Neural crest cell (in vitro differentiated cells): Measurements from ENCODE around the gene CXCR6. TPM values are rescaled to one million over a fixed set of nuclear protein-coding genes. Genes with fewer than 3 reads are reported as not detected.

Experiments
- DNase-seq: peaks from one replicate; pipeline ENCODE4 v3.0.0; 2021; ENCODE audit warnings: low read depth, mixed read lengths, low spot score
- H3K27ac Mint-ChIP-seq: one replicate; pipeline ENCODE4 v1.8.0; 2021; ENCODE audit warnings: mild to moderate bottlenecking, mixed read lengths; ENCODE audit not compliant: unreplicated experiment
- H3K27me3 Mint-ChIP-seq: 2 replicates; pipeline ENCODE4 v1.8.0; 2021; ENCODE audit warnings: low read depth, mild to moderate bottlenecking, mixed read lengths
- H3K36me3 Mint-ChIP-seq: 2 replicates; pipeline ENCODE4 v1.8.0; 2021; ENCODE audit warnings: low read depth, mild to moderate bottlenecking, mixed read lengths
- H3K4me1 Mint-ChIP-seq: 2 replicates; pipeline ENCODE4 v1.8.0; 2021; ENCODE audit warnings: mixed read lengths
- H3K4me3 Mint-ChIP-seq: one replicate; pipeline ENCODE4 v1.8.0; 2021; ENCODE audit warnings: mild to moderate bottlenecking, mixed read lengths
- H3K9me3 Mint-ChIP-seq: 2 replicates; pipeline ENCODE4 v1.8.0; 2021; ENCODE audit warnings: mixed read lengths
- total RNA-seq: library from RNA; stranded (reverse); gene quantifications from 2 replicates; pipeline ENCODE4 v1.2.1, GENCODE V29; 2021
- TF ChIP-seq, protein P1 (sequence below): fragments of 200-600 bp; sonication (generic); conservative IDR thresholded peaks from 2 replicates; pipeline ENCODE4 v1.5.0; 2021; ENCODE audit warnings: antibody characterized with exemption, mild to moderate bottlenecking

CXCR6 gene
- total RNA-seq, 1 donor from 2014 or later, result not detected

DNA sequence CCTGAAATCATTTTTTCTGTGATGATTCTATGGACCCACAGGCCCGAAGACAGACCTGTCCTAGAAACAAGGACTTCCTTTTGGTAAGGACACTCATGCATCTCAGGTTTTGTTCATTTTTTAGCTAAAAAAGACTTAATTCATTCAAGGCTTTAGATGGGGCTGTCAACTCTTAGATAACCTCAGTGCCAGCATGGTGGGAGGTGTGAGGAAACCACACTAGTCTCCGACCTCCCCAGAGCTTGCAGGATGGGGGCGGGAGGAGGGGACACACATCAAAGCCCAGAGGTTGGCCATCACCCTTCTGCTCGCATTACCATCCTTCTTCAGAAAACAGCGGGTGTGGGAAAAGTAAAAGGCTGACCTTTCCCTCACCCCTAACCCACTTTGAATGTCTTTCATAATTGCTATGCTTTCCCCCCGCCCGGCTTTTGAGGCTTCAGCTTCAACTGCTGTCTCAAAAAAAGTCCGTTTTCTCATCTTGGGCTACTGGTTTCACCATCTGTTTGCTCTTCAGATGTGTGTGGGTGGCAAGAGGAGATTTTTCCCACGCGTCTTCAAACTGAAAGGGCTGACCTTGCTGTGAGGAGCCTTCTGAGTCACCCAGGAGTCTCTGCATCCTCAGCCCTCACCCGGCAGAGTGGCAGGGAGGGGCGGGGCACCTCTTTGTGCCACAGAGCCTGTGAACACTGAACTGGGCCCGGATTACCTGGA, 27.6 kb upstream of the CXCR6 start:
- Mint-ChIP-seq H3K36me3 (peaks cover 8% of the 10 kb centered on the region), H3K4me3 (no peak overlapping the region), H3K27me3 (no peaks in the 10 kb centered on the region), H3K4me1 (peaks cover 13% of the 10 kb centered on the region), H3K9me3 (no peaks in the 10 kb centered on the region), H3K27ac (peak overlapping the region; percentile 28)
- no peak for DNase-seq
- TF ChIP-seq, protein P1, sequence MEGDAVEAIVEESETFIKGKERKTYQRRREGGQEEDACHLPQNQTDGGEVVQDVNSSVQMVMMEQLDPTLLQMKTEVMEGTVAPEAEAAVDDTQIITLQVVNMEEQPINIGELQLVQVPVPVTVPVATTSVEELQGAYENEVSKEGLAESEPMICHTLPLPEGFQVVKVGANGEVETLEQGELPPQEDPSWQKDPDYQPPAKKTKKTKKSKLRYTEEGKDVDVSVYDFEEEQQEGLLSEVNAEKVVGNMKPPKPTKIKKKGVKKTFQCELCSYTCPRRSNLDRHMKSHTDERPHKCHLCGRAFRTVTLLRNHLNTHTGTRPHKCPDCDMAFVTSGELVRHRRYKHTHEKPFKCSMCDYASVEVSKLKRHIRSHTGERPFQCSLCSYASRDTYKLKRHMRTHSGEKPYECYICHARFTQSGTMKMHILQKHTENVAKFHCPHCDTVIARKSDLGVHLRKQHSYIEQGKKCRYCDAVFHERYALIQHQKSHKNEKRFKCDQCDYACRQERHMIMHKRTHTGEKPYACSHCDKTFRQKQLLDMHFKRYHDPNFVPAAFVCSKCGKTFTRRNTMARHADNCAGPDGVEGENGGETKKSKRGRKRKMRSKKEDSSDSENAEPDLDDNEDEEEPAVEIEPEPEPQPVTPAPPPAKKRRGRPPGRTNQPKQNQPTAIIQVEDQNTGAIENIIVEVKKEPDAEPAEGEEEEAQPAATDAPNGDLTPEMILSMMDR, result no peak

DNA sequence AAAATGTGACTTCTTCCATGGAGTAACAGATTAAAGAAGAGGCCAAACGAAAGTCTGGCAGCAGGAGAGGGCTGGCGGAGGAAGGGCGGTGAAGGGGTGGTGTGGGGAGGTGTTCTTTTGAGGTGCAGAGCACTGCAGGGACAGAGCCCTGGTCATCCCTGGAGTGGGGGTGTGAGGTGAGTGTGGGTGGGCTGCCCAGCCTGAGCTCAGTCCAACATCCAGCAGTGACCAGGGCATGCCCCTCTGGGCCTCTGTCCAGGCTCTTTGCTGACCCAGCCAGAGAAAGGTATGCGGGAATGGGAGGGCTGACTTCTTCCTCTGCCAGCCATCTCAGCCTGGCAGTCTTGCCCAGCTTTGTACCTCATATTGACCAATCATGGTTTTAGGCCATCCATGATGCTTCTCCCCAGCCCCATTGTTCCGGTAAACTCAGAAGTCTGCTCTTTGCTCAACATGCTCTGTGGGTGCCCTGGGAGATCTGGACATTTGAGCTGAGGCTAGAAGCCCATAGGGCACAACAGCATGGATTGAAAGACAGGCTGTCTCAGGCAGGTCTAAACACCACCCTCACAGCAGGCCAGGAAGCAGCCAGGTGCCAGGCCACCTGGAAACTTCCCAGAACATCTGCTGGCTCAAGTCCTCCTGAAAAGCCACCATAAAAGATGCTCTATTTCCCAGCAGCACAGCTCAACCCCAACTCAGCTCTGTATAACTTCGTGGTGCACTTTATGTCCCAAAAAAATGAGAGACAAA, 25.9 kb upstream of the CXCR6 start:
- H3K9me3 Mint-ChIP-seq, result no peaks in the 10 kb centered on the region
- no peaks in the 10 kb centered on the region for H3K27me3 Mint-ChIP-seq
- peak overlapping the region; percentile 83 for H3K27ac Mint-ChIP-seq
- H3K4me3 Mint-ChIP-seq, result no peak overlapping the region
- H3K36me3 Mint-ChIP-seq, result peaks cover 8% of the 10 kb centered on the region
- H3K4me1 Mint-ChIP-seq, result peaks cover 13% of the 10 kb centered on the region
- DNase-seq, result no peak
- TF ChIP-seq, protein P1, result no peak

DNA sequence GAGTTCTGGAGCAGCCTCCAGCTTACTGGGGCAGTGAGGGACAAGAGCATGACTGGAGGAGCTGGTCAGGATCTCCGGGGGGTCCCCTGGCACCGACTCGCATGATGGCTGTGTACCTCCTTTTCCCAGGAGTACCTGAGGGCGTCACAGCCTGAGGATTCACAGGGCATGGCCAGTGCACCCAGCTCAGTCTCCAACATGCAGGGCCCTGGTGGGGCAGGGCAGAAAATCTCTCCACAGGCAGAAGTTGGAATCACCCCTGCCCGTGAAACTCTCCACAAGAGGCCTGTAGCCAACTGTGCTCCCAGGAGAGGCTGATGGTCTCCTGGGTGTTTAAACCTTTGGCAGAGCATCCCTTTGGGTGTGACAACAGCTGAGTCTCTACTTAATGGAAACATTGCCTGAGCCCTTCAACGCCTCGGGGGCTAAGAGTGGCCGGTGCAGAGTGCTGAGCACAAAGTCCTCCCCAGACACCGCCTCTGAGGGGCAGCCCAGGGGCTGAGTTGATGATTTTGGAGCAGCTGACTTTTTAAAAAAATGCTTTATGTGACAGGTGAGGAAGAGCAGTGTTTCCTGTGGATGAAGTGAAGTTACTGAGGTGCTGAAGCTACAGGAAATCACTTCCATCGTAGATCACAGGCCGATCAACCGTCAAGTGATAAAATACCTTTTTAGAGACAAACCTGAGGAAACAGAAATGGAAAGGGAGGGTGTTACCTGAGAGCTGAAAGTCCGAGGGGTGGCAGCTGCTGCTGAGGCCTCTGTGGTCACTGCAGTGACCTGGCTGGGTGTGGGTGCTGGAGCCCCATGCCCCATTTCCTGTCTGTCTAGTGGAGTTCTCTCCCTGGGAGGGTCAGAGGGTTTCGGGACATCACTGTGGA, 21.9 kb upstream of the CXCR6 start:
- Mint-ChIP-seq H3K27me3 (no peaks in the 10 kb centered on the region), H3K36me3 (peaks cover 18% of the 10 kb centered on the region), H3K27ac (no peak overlapping the region), H3K9me3 (no peaks in the 10 kb centered on the region), H3K4me3 (no peak overlapping the region), H3K4me1 (no peaks in the 10 kb centered on the region)
- DNase-seq, result no peak
- TF ChIP-seq, protein P1, result no peak

DNA sequence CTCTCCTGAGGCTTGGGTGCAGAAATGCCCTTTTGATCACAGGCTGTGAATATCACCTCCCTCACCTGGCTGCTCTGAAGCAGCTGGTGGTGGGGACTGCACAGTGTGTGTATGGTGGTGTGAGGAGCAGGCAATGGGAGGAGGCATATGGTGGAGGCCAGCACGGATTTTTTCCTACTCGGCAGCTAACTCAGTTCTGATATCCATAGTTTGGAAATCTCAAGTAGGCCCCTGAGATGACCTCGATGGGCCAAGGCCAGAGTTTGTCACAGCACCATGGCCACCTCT, 21.3 kb upstream of the CXCR6 start:
- Mint-ChIP-seq H3K4me3 (no peak overlapping the region), H3K27me3 (no peaks in the 10 kb centered on the region), H3K27ac (no peak overlapping the region), H3K4me1 (no peaks in the 10 kb centered on the region), H3K36me3 (peaks cover 15% of the 10 kb centered on the region), H3K9me3 (no peaks in the 10 kb centered on the region)
- TF ChIP-seq, protein P1, result no peak
- no peak for DNase-seq

DNA sequence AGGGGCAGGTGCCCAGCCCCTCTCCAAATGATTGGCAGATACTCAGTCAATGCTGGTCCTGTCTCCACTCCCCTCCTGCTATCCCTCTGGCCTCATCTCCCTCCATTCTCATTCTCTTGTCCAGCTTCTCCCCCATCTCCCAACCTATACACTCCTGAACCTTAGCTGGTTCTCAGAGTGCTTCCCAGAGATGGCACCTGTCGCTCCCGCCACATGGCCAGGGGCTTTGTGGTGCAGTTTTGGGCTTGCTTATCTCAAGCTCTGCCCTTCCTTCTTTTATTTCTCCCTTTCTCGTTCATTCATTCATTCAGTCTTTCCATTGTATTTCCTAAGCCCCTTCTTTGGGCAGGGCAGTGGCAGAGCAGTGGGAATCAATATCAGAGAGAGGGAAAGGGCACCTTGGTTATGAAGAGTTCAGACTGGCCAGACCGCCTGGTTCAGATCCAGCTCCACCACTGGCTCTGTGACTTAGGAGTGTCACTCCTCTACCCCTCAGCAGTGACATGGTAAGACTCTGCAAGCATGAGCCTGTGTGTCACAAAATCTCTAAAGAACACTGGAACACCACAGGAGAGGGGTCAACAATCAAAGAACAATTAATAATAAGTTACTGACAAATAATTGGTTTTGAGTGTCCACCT, 20.2 kb upstream of the CXCR6 start:
- Mint-ChIP-seq H3K9me3 (no peaks in the 10 kb centered on the region), H3K27me3 (no peaks in the 10 kb centered on the region), H3K36me3 (peaks cover 22% of the 10 kb centered on the region), H3K4me1 (no peaks in the 10 kb centered on the region), H3K27ac (no peak overlapping the region), H3K4me3 (no peak overlapping the region)
- DNase-seq, result no peak
- TF ChIP-seq, protein P1, result no peak
